GM23338 (cell line): Measurements from ENCODE around the gene ATXN7. TPM values are rescaled to one million over a fixed set of nuclear protein-coding genes. Genes with fewer than 3 reads are reported as not detected.

Experiments used
- ATAC-seq: fragments of 200-7000 bp; cut with Tn5 transposase; 3 replicates; pipeline ENCODE4 v1.9.1; 2020
- DNase-seq: peaks from one replicate; pipeline ENCODE4 v3.0.0-alpha.2; 2015; ENCODE audit warnings: low spot score
- H2AFZ ChIP-seq: fragments of 200-600 bp; sonication (generic); 2 replicates; pipeline ENCODE4 v1.8.0; 2016; ENCODE audit warnings: antibody characterized with exemption, mild to moderate bottlenecking, moderate library complexity
- H3F3A ChIP-seq: fragments of 200-600 bp; sonication (generic); replicated peaks from 2 replicates; pipeline ENCODE4 v1.8.0; 2017; ENCODE audit warnings: antibody characterized with exemption, mixed run types, low read depth
- H3K27ac ChIP-seq: fragments of 200-600 bp; sonication (generic); 2 replicates; pipeline ENCODE4 v1.6.1; 2016; ENCODE audit warnings: low read depth
- H3K27me3 ChIP-seq: fragments of 200-600 bp; sonication (generic); 2 replicates; pipeline ENCODE4 v1.8.0; 2016; ENCODE audit warnings: mild to moderate bottlenecking, mixed run types, moderate library complexity; ENCODE audit not compliant: insufficient read depth
- H3K36me3 ChIP-seq: fragments of 200-600 bp; sonication (generic); 2 replicates; pipeline ENCODE4 v1.8.0; 2016; ENCODE audit warnings: mild to moderate bottlenecking; ENCODE audit not compliant: insufficient read depth
- H3K4me1 ChIP-seq: fragments of 200-600 bp; sonication (generic); 2 replicates; pipeline ENCODE4 v1.8.0; 2016; ENCODE audit warnings: mild to moderate bottlenecking, moderate library complexity; ENCODE audit not compliant: insufficient read depth
- H3K4me2 ChIP-seq: fragments of 200-600 bp; sonication (generic); 2 replicates; pipeline ENCODE4 v1.7.1; 2017; ENCODE audit warnings: mixed run types
- H3K4me3 ChIP-seq: fragments of 200-600 bp; sonication (generic); 2 replicates; pipeline ENCODE4 v1.6.1; 2016; ENCODE audit warnings: mixed run types
- H3K79me2 ChIP-seq: fragments of 200-600 bp; sonication (generic); replicated peaks from 2 replicates; pipeline ENCODE4 v1.8.0; 2017; ENCODE audit warnings: mild to moderate bottlenecking; ENCODE audit not compliant: insufficient read depth
- H3K9me2 ChIP-seq: fragments of 200-600 bp; sonication (generic); 2 replicates; pipeline ENCODE4 v1.8.0; 2017; ENCODE audit not compliant: insufficient read depth
- H4K20me1 ChIP-seq: fragments of 200-600 bp; sonication (generic); replicated peaks from 2 replicates; pipeline ENCODE4 v1.8.0; 2017; ENCODE audit warnings: mild to moderate bottlenecking; ENCODE audit not compliant: insufficient read depth
- H3K27ac Mint-ChIP-seq: 2 replicates; pipeline ENCODE4 v1.8.0; 2020; ENCODE audit warnings: inconsistent platforms, mild to moderate bottlenecking, moderate library complexity, mixed read lengths
- H3K27me3 Mint-ChIP-seq: 3 replicates; pipeline ENCODE4 v1.8.0; 2022; ENCODE audit warnings: low read depth, mild to moderate bottlenecking, moderate library complexity, mixed read lengths, inconsistent platforms; ENCODE audit not compliant: insufficient read depth, poor library complexity
- H3K36me3 Mint-ChIP-seq: 3 replicates; pipeline ENCODE4 v1.8.0; 2021; ENCODE audit warnings: low read depth, mild to moderate bottlenecking, inconsistent platforms, moderate library complexity, mixed read lengths
- H3K4me1 Mint-ChIP-seq: 3 replicates; pipeline ENCODE4 v1.8.0; 2020; ENCODE audit warnings: mild to moderate bottlenecking, inconsistent platforms, mixed read lengths
- H3K4me3 Mint-ChIP-seq: 3 replicates; pipeline ENCODE4 v1.8.0; 2021; ENCODE audit warnings: moderate library complexity, mild to moderate bottlenecking, inconsistent platforms, mixed read lengths
- H3K9me3 Mint-ChIP-seq: 3 replicates; pipeline ENCODE4 v1.8.0; 2020; ENCODE audit warnings: moderate library complexity, mild to moderate bottlenecking, inconsistent platforms, mixed read lengths
- CREB1 ChIP-seq: fragments of 250-450 bp; sonication (Bioruptor Pico); IDR thresholded peaks from 2 replicates; pipeline ENCODE4 v1.5.0; 2020; ENCODE audit warnings: low read depth, mild to moderate bottlenecking, moderate library complexity
- EZH2 ChIP-seq: fragments of 200-600 bp; sonication (generic); IDR thresholded peaks from one replicate; pipeline ENCODE4 v1.8.0; 2017; ENCODE audit warnings: antibody characterized with exemption, mild to moderate bottlenecking, low read depth; ENCODE audit not compliant: unreplicated experiment
- EZH2phosphoT487 ChIP-seq: fragments of 200-600 bp; sonication (generic); IDR thresholded peaks from one replicate; pipeline ENCODE4 v1.8.1; 2018; ENCODE audit warnings: antibody characterized with exemption; ENCODE audit not compliant: unreplicated experiment
- JUNB ChIP-seq: IDR thresholded peaks from one replicate; pipeline ENCODE4 v1.6.1; 2016; ENCODE audit warnings: antibody characterized with exemption; ENCODE audit not compliant: unreplicated experiment
- NANOG ChIP-seq: IDR thresholded peaks from 2 replicates; pipeline ENCODE4 v1.6.1; 2016; ENCODE audit warnings: antibody characterized with exemption, borderline replicate concordance
- STAT1 ChIP-seq: IDR thresholded peaks from one replicate; pipeline ENCODE4 v1.6.1; 2016; ENCODE audit warnings: antibody characterized with exemption; ENCODE audit not compliant: unreplicated experiment
- ZNF114 ChIP-seq: fragments of 250-450 bp; sonication (Bioruptor Pico); IDR thresholded peaks from 2 replicates; pipeline ENCODE4 v1.5.0; 2020; ENCODE audit warnings: mild to moderate bottlenecking, moderate library complexity
- ZNF331 ChIP-seq: fragments of 250-450 bp; sonication (Bioruptor Pico); IDR thresholded peaks from 2 replicates; pipeline ENCODE4 v1.5.0; 2020; ENCODE audit warnings: low read depth, mild to moderate bottlenecking, moderate library complexity
- polyA plus RNA-seq: library from polyadenylated mRNA; unstranded; fragments of >200 nt; fragmentation: Nextera tagmentation; extraction: Ambion mirVana; gene quantifications from 2 replicates; pipeline ENCODE4 v1.2.1, GENCODE V29; 2016
- total RNA-seq: library from RNA; depleted of rRNA; stranded (reverse); fragments of >200 nt; shearing (Covaris generic); gene quantifications from 2 replicates; pipeline ENCODE4 v1.2.3, GENCODE V29; 2014
- TF ChIP-seq, protein P1 (sequence below): IDR thresholded peaks from one replicate; pipeline ENCODE4 v1.6.1; 2018; ENCODE audit warnings: antibody characterized with exemption; ENCODE audit not compliant: unreplicated experiment
- TF ChIP-seq, protein P2 (sequence below): IDR thresholded peaks from 2 replicates; pipeline ENCODE4 v1.6.1; 2016; ENCODE audit warnings: antibody characterized with exemption
- TF ChIP-seq, protein P3 (sequence below), 2 experiments: fragments of 200-600 bp in 1 of 2; sonication (generic) in 1 of 2; conservative IDR thresholded peaks; 2 replicates each; pipeline versions ENCODE4 v1.5.1 to v1.6.1; 2016 to 2017; ENCODE audit warnings: antibody characterized with exemption in 2 of 2, low read depth in 2 of 2, mild to moderate bottlenecking in 2 of 2, moderate library complexity in 1 of 2

Gene ATXN7
- total and polyA plus RNA-seq, 2 experiments from 2014 or later = 4.0 to 17.2 TPM

DNA sequence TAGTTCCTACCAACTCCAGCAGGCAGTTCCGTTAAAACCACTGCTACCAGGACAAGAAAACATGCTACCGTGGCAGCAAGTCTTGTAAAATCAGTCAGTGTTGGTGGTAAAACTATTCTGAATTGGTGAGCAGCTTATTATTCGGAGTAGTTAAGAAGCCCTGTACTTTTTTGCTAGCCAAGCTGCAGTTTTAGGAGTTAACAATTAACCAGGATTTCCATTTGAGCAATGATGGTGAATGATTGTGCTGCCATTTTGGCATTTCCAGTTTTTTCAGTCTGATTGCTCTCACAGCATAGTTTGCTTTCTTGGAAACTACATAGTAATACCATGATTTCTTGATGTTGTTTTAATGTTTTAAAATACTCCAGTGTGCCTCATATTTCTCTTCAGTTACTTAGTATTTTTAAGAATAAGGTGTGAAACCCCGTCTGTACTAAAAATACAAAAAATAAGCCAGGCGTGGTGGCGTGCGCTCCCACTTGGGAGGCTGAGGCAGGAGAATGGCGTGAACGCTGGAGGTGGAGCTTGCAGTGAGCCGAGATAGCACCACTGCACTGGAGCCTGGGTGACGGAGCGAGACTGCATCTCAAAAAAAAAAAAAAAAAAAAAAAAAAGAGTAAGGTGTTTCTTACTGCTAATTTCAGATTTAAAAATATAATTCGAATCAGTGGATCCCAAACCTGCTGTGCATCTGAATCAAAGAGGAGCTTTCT lies 92.3 kb downstream of the ATXN7 start:
- no peaks in the 10 kb centered on the region; the same call in 1 of the 2 replicates for H3F3A ChIP-seq
- H3K79me2 ChIP-seq = 0 out of 2 replicates have a peak, but pooled peaks cover 9% of the 10 kb centered on the region
- no peak overlapping the region for H3K4me3 ChIP-seq
- H3K9me2 ChIP-seq = no peaks in the 10 kb centered on the region
- H2AFZ ChIP-seq = no peak overlapping the region
- Mint-ChIP-seq H3K4me3 (no peak overlapping the region), H3K9me3 (no peaks in the 10 kb centered on the region), H3K27me3 (peaks cover 9% of the 10 kb centered on the region), H3K36me3 (peaks cover 4% of the 10 kb centered on the region), H3K27ac (peak overlapping the region; percentile 71; the same call in 1 of the 2 replicates), H3K4me1 (peaks cover 69% of the 10 kb centered on the region)
- H4K20me1 ChIP-seq = no peaks in the 10 kb centered on the region
- H3K4me1 ChIP-seq = peaks cover 58% of the 10 kb centered on the region
- ATAC-seq (no peak), DNase-seq (no peak)
- no peak overlapping the region for H3K27ac ChIP-seq
- H3K36me3 ChIP-seq = no peaks in the 10 kb centered on the region
- TF ChIP-seq JUNB (no peak), ZNF331 (no peak), EZH2 (no peak), EZH2phosphoT487 (no peak), NANOG (no peak), CREB1 (CRISPR knock-in tag) (no peak), STAT1 (no peak), ZNF114 (CRISPR knock-in tag) (no peak)
- TF ChIP-seq, protein P1, sequence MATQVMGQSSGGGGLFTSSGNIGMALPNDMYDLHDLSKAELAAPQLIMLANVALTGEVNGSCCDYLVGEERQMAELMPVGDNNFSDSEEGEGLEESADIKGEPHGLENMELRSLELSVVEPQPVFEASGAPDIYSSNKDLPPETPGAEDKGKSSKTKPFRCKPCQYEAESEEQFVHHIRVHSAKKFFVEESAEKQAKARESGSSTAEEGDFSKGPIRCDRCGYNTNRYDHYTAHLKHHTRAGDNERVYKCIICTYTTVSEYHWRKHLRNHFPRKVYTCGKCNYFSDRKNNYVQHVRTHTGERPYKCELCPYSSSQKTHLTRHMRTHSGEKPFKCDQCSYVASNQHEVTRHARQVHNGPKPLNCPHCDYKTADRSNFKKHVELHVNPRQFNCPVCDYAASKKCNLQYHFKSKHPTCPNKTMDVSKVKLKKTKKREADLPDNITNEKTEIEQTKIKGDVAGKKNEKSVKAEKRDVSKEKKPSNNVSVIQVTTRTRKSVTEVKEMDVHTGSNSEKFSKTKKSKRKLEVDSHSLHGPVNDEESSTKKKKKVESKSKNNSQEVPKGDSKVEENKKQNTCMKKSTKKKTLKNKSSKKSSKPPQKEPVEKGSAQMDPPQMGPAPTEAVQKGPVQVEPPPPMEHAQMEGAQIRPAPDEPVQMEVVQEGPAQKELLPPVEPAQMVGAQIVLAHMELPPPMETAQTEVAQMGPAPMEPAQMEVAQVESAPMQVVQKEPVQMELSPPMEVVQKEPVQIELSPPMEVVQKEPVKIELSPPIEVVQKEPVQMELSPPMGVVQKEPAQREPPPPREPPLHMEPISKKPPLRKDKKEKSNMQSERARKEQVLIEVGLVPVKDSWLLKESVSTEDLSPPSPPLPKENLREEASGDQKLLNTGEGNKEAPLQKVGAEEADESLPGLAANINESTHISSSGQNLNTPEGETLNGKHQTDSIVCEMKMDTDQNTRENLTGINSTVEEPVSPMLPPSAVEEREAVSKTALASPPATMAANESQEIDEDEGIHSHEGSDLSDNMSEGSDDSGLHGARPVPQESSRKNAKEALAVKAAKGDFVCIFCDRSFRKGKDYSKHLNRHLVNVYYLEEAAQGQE = no peak
- TF ChIP-seq, protein P2, sequence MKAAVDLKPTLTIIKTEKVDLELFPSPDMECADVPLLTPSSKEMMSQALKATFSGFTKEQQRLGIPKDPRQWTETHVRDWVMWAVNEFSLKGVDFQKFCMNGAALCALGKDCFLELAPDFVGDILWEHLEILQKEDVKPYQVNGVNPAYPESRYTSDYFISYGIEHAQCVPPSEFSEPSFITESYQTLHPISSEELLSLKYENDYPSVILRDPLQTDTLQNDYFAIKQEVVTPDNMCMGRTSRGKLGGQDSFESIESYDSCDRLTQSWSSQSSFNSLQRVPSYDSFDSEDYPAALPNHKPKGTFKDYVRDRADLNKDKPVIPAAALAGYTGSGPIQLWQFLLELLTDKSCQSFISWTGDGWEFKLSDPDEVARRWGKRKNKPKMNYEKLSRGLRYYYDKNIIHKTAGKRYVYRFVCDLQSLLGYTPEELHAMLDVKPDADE = no peak
- TF ChIP-seq, protein P3, sequence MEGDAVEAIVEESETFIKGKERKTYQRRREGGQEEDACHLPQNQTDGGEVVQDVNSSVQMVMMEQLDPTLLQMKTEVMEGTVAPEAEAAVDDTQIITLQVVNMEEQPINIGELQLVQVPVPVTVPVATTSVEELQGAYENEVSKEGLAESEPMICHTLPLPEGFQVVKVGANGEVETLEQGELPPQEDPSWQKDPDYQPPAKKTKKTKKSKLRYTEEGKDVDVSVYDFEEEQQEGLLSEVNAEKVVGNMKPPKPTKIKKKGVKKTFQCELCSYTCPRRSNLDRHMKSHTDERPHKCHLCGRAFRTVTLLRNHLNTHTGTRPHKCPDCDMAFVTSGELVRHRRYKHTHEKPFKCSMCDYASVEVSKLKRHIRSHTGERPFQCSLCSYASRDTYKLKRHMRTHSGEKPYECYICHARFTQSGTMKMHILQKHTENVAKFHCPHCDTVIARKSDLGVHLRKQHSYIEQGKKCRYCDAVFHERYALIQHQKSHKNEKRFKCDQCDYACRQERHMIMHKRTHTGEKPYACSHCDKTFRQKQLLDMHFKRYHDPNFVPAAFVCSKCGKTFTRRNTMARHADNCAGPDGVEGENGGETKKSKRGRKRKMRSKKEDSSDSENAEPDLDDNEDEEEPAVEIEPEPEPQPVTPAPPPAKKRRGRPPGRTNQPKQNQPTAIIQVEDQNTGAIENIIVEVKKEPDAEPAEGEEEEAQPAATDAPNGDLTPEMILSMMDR (conservative IDR thresholded peaks at IDR 0.05; ENCODE audit: low read depth in 2 of 2) = no peak
- no peak overlapping the region for H3K4me2 ChIP-seq
- no peaks in the 10 kb centered on the region for H3K27me3 ChIP-seq
